ENCODE data around the gene GORASP2. TPM values are rescaled to one million over a fixed set of nuclear protein-coding genes. Genes with fewer than 3 reads are reported as not detected.

The GORASP2 gene
- total RNA-seq, 1 experiment from 2014 or later, result 87.9 TPM

- no peak for TF ChIP-seq ZNF274 (IDR thresholded peaks at IDR 0.05; ENCODE audit: low read depth, low read length)
These were observed 615 bp downstream of the GORASP2 start (continued) for GRCh38 chr2:170929686-170930050.

GRCh38 chr2:170930131-170930990, 1.3 kb downstream of the GORASP2 start:
- intact Hi-C loops (cut with micrococcal nuclease), result no loop called here
- CTCF ChIA-PET, result interaction anchor here (0.5 to 2.0 kb wide), 5 partner anchors 43 to 1511 kb away, joined by 3 to 9 read pairs (median 4); partner anchors contain the start of genes DCAF17 and METTL8
- peak overlapping the region; percentile 83 to 93 for H3K4me3 ChIP-seq (replicated peaks in 1 of 2; ENCODE audit: low read depth in 1 of 2, low read length in 2 of 2)
- TF ChIP-seq JUND (IDR thresholded peaks at IDR 0.05) (no peak), YY1 (IDR thresholded peaks at IDR 0.05; ENCODE audit: extremely low read depth, insufficient replicate concordance, low read depth, low read length) (peak; percentile 56), CEBPB (IDR thresholded peaks at IDR 0.05; ENCODE audit: low read depth) (no peak), MAX (IDR thresholded peaks at IDR 0.05) (peak; percentile 60), SRF (IDR thresholded peaks at IDR 0.05; ENCODE audit: low read depth) (peak; percentile 52; the same call in 1 of the 2 replicates), REST (IDR thresholded peaks at IDR 0.05; ENCODE audit: low read depth) (no peak), ATF3 (IDR thresholded peaks at IDR 0.05) (no peak), SIN3A (IDR thresholded peaks at IDR 0.05; ENCODE audit: low read depth) (peak; percentile 30; the same call in 1 of the 2 replicates), ELF1 (IDR thresholded peaks at IDR 0.05; ENCODE audit: borderline replicate concordance, low read depth) (peak; percentile 48)
- H3K9ac ChIP-seq (ENCODE audit: low read length), result peak overlapping the region; percentile 89
- H3K27ac ChIP-seq (ENCODE audit: low read depth, low read length), result peak overlapping the region; percentile 86
- RAD21 ChIA-PET (ENCODE audit: low non-redundant PET in 1 of 2, low total read pairs in 2 of 2, uncharacterized antibody in 2 of 2, unreplicated experiment in 2 of 2), result no interaction called here
- no peaks in the 10 kb centered on the region for H3K9me2 ChIP-seq (ENCODE audit: insufficient read depth)
- no peaks in the 10 kb centered on the region for H3K27me3 ChIP-seq (ENCODE audit: insufficient read depth, low read length)
- TSS peak; percentile 51 for BruUV-seq (replicated peaks)
- H4K20me1 ChIP-seq (ENCODE audit: insufficient read depth), result peaks cover 8% of the 10 kb centered on the region; the same call in 1 of the 2 replicates
- POLR2A ChIA-PET, result no interaction called here
- no peaks in the 10 kb centered on the region; a peak in 1 of 4 replicates for H3K36me3 ChIP-seq (ENCODE audit: control insufficient read depth in 1 of 2, insufficient read depth in 2 of 2, low read length in 2 of 2)
- H3K4me2 ChIP-seq (ENCODE audit: low read length), result peak overlapping the region; percentile 96
- peaks cover 62% of the 10 kb centered on the region for H3K79me2 ChIP-seq (ENCODE audit: insufficient read depth, low read length)
- DNase-seq (ENCODE audit: low read depth, low spot score), result peak; percentile 59
- no peaks in the 10 kb centered on the region for H3K9me3 ChIP-seq (ENCODE audit: control insufficient read depth in 1 of 2, insufficient read depth in 1 of 2, low read depth in 1 of 2, low read length in 2 of 2)
- peak; percentile 27 for ATAC-seq
- peaks cover 11 to 21% of the 10 kb centered on the region in 2 experiments for H3K4me1 ChIP-seq (ENCODE audit: control insufficient read depth in 1 of 2, insufficient read depth in 2 of 2, low read length in 2 of 2)
- no peak overlapping the region for H2AFZ ChIP-seq (ENCODE audit: low read depth, low read length, poor library complexity, severe bottlenecking)
